ENCODE data around the gene PARVB. TPM values are rescaled to one million over a fixed set of nuclear protein-coding genes. Genes with fewer than 3 reads are reported as not detected.

The PARVB gene
- total and polyA plus RNA-seq, 2 of the 8 experiments (the other 6 are each of a cell fraction or from before 2014, with no cell fraction given) = 14.5 to 18.6 TPM

- TF ChIP-seq CHD7 (IDR thresholded peaks at IDR 0.05; ENCODE audit: insufficient replicate concordance, low read length) = no peak
- no peak for TF ChIP-seq CBX8 (IDR thresholded peaks at IDR 0.05; ENCODE audit: borderline replicate concordance, low read depth, low read length)
- no peak for TF ChIP-seq EGR1 (IDR thresholded peaks at IDR 0.05; ENCODE audit: borderline replicate concordance, low read depth, low read length)
- TF ChIP-seq ATF3 (IDR thresholded peaks at IDR 0.05; ENCODE audit: insufficient read depth, low read depth, low read length) = no peak
- no peak for TF ChIP-seq GABPA (IDR thresholded peaks at IDR 0.05; ENCODE audit: borderline replicate concordance, insufficient read depth, low read length)
- TF ChIP-seq POLR2AphosphoS5 (IDR thresholded peaks at IDR 0.05; ENCODE audit: low read depth, low read length) = no peak
- TF ChIP-seq HDAC6 (IDR thresholded peaks at IDR 0.05; ENCODE audit: low read depth, low read length) = no peak
Measured at GRCh38 chr22:44201665-44202064, 177.6 kb downstream of the PARVB start (continued).
